ENCODE measurements around the gene CD248.

Gene CD248

GRCh38 chr11:66275984-66276612 lies 40.7 kb downstream of the CD248 start:
- no peak for TF ChIP-seq CTCF (IDR thresholded peaks at IDR 0.05; ENCODE audit: low read depth, low read length)
- no peak for DNase-seq (ENCODE audit: low read depth in 2 of 2)
- H3K4me3 ChIP-seq (replicated peaks in 1 of 2; ENCODE audit: low read depth in 2 of 2, low read length in 2 of 2): no peak overlapping the region

- no peak for DNase-seq (ENCODE audit: low read depth in 2 of 2)
- no peak overlapping the region for H3K4me3 ChIP-seq (replicated peaks in 1 of 2; ENCODE audit: low read depth in 2 of 2, low read length in 2 of 2)
- TF ChIP-seq CTCF (IDR thresholded peaks at IDR 0.05; ENCODE audit: low read depth, low read length): no peak
These were observed 41.4 kb downstream of the CD248 start for GRCh38 chr11:66275396-66275795.

- H3K4me3 ChIP-seq (replicated peaks in 1 of 2; ENCODE audit: low read depth in 2 of 2, low read length in 2 of 2): no peak overlapping the region
- no peak for DNase-seq (ENCODE audit: low read depth in 2 of 2)
- no peak for TF ChIP-seq CTCF (IDR thresholded peaks at IDR 0.05; ENCODE audit: low read depth, low read length)
These were observed 42.6 kb downstream of the CD248 start for GRCh38 chr11:66274219-66274618.

GRCh38 chr11:66272596-66272995 lies 44.2 kb downstream of the CD248 start:
- no peak for DNase-seq (ENCODE audit: low read depth in 2 of 2)
- no peak for TF ChIP-seq CTCF (IDR thresholded peaks at IDR 0.05; ENCODE audit: low read depth, low read length)
- no peak overlapping the region for H3K4me3 ChIP-seq (replicated peaks in 1 of 2; ENCODE audit: low read depth in 2 of 2, low read length in 2 of 2)

GRCh38 chr11:66271816-66272215 lies 45.0 kb downstream of the CD248 start:
- TF ChIP-seq CTCF (IDR thresholded peaks at IDR 0.05; ENCODE audit: low read depth, low read length): no peak
- no peak overlapping the region for H3K4me3 ChIP-seq (replicated peaks in 1 of 2; ENCODE audit: low read depth in 2 of 2, low read length in 2 of 2)
- DNase-seq (ENCODE audit: low read depth in 2 of 2): no peak

GRCh38 chr11:66268952-66269905 lies 47.6 kb downstream of the CD248 start:
- peak; percentile 34 for TF ChIP-seq CTCF (IDR thresholded peaks at IDR 0.05; ENCODE audit: low read depth, low read length)
- DNase-seq (ENCODE audit: low read depth in 2 of 2): peak; percentile 34 to 47
- peak overlapping the region; percentile 92 to 96 for H3K4me3 ChIP-seq (replicated peaks in 1 of 2; ENCODE audit: low read depth in 2 of 2, low read length in 2 of 2)

Measured in cardiac fibroblast (primary cell).